ENCODE measurements around the gene SLC24A4.

Gene SLC24A4

GRCh38 chr14:92323011-92323915 is at the start of gene SLC24A4:
SLC24A4 (plus strand) TSS chr14:92323165; CDS start chr14:92323831, 666 bp downstream.
- DNase-seq, result no peak

- DNase-seq, result no peak
Observed at GRCh38 chr14:92273166-92273565, 49.8 kb upstream of the SLC24A4 start.

- no peak for DNase-seq
Observed at GRCh38 chr14:92274055-92274454, 48.9 kb upstream of the SLC24A4 start.

GRCh38 chr14:92276074-92276473 is 46.9 kb upstream of the SLC24A4 start:
- DNase-seq, result no peak

GRCh38 chr14:92277031-92277430 is 45.9 kb upstream of the SLC24A4 start:
- no peak for DNase-seq

GRCh38 chr14:92280554-92281262 is 42.3 kb upstream of the SLC24A4 start:
- no peak for DNase-seq

GRCh38 chr14:92282669-92283068 is 40.3 kb upstream of the SLC24A4 start:
- no peak for DNase-seq

GRCh38 chr14:92285311-92285710 is 37.7 kb upstream of the SLC24A4 start:
- DNase-seq, result no peak

GRCh38 chr14:92287987-92288386 is 35.0 kb upstream of the SLC24A4 start:
- DNase-seq, result no peak

GRCh38 chr14:92288994-92289660 is 33.8 kb upstream of the SLC24A4 start:
- DNase-seq, result no peak

- DNase-seq, result no peak
Observed at GRCh38 chr14:92292673-92293072, 30.3 kb upstream of the SLC24A4 start.

GRCh38 chr14:92294506-92294905 is 28.5 kb upstream of the SLC24A4 start:
- DNase-seq, result no peak

GRCh38 chr14:92297818-92298595 is 25.0 kb upstream of the SLC24A4 start:
- no peak for DNase-seq

GRCh38 chr14:92302481-92302880 is 20.5 kb upstream of the SLC24A4 start:
- no peak for DNase-seq

GRCh38 chr14:92308716-92309115 is 14.2 kb upstream of the SLC24A4 start:
- no peak for DNase-seq

- DNase-seq, result no peak
Observed at GRCh38 chr14:92309968-92310530, 12.9 kb upstream of the SLC24A4 start.

- DNase-seq, result no peak
Observed at GRCh38 chr14:92310776-92311375, 12.1 kb upstream of the SLC24A4 start.

- DNase-seq, result no peak
Observed at GRCh38 chr14:92314182-92314581, 8.8 kb upstream of the SLC24A4 start.

GRCh38 chr14:92315050-92315805 is 7.7 kb upstream of the SLC24A4 start:
- no peak for DNase-seq

- DNase-seq, result no peak
Observed at GRCh38 chr14:92316176-92316575, 6.8 kb upstream of the SLC24A4 start.

- no peak for DNase-seq
Observed at GRCh38 chr14:92316937-92317336, 6.0 kb upstream of the SLC24A4 start.

Data from SW 1271 (cell line).